HG02870 (cell line): Measurements from ENCODE around the gene NPTXR.
"Not testable (repeated sequence)": the region's sequence is repeated elsewhere in the genome, so short reads cannot be mapped to it uniquely, and the experiment has no call there.

Experiments used
- ATAC-seq: cut with Tn5 transposase; IDR thresholded peaks from one replicate; pipeline ENCODE4 v1.9.1; 2021; ENCODE audit warnings: mild to moderate bottlenecking, moderate library complexity; ENCODE audit not compliant: unreplicated experiment

NPTXR gene

DNA sequence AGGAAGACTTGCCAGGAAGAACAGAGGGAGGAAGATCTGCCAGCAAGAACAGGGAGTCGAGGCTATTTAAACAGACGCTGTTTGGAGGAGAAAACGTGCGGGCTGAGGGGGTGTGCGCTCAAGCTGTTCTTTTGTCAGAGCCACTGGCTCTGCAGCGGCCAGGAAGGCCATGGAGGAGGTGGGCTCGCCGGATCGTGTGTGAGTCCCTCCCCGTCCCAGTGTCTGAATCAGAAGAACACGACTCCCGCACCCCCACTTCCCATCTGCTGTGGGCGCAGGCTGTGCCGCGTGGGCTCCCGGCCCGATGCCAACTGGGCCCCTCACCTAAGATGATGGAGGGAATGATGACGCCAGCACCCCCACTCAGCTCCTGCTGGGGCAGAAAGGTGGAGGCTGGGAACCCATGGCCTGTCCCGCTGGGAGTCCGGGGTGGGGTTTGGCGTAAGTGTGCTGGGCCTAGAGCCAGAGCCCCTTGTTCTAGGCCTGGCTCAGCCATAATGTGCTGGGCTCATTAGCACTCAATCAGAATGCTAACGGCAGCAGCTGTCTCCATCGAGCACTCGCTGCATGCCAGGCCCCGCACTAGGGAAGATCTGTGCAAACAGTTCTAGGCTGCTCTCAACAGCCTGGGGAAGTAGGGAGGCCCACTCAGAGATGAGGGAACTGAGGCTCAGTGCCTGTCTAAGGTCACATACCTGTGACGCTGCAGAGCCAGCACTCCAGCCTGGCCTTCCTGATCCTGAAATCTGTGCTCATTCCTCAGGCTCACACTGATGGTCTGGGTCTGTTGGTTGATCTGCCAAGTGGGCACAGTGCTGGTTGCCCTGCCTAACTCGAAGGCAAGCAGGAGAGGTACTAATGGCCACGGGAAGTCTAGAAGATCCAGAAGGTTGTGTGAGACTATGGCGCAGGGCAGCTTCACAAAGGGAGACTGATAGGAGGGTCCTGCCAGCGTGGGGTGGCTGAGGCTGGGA lies 11.5 kb downstream of the NPTXR start:
- ATAC-seq: no peak

DNA sequence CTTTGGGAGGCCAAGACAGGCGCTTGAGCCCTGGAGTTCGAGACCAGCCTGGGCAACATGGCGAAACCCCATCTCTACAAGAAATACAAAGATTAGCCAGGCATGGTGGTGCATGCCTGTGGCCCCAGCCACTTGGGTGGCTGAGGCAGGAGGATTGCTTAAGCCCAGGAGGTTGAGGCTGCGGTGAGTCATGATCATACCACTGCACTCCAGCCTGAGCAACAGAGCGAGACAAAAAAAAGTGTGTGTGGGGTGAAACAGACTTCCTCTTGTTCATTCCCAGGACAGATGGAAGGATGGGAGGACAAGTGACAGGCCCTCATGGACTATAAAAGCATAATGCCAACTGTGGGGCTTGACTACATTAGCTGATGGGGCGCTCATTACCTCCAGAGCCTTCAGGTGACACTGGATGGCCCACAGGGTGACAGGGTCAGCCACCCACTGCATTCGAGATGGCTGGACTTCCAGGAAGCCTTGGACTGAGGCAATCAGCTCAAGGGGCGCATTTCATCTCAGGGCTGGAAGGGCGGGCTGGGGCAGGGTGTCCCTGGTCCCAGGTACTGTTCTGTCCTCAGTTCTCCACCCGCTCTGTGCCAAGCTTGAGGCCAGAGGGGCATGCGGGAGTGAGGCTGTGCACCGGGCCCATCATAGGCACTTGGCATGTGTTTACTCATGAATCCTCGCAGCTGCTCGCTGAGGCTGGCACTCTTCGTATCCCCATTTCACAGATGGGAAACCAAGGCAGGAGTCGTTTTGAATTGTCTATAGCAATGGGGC lies 12.5 kb downstream of the NPTXR start:
- ATAC-seq: no peak

DNA sequence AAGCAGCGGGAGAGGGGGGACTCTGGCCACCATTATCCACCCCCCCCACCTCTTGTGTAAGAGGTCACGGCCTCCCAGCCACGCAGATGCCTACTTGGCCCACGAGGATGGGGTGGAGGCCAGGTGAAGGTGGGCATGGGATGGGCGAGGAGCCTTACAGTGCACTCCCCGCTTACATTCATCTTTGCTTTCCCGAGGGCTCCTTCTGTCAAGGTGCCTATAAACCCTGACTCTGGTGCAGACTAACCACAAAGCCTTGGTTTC lies 13.1 kb downstream of the NPTXR start:
- ATAC-seq: no peak

DNA sequence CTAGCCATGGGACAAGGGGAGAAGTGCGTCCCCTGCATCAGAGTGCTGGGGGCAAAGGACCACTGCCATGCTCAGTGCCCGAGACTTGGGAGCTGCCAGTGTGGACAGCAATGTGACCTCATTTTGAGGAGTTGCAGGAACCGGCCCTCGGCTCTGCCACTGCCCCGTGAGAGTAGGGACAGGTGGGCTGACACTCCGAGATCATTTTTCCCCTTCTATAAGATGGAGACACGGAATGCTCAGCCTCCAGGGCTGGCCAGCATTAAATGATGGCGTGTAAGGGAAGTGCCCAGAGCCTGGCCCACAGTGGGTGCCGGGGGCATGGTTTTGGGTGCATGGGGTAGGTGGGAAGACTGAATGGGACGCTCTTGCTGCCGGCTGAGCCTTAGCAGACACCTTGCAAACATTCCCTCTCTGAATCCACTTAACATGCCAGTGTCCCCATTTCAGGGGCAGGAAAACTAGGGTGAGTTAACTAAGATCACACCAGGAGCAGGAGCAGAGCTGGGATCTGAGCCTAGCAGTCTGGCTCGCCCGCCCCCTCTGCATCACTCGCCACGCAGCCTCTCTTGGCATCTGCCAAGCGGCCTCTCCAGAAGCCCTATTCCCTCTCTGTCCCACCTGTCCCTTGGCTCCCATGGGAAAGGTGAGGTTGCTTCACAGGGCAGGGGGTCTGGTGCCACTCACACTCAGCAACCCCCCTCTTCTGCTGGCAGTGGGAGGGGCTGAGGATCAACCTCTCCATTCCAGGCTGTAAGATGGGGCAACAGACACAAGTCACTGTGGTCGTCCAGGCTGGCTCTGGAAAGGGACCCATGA lies 13.6 kb downstream of the NPTXR start:
- no peak for ATAC-seq

DNA sequence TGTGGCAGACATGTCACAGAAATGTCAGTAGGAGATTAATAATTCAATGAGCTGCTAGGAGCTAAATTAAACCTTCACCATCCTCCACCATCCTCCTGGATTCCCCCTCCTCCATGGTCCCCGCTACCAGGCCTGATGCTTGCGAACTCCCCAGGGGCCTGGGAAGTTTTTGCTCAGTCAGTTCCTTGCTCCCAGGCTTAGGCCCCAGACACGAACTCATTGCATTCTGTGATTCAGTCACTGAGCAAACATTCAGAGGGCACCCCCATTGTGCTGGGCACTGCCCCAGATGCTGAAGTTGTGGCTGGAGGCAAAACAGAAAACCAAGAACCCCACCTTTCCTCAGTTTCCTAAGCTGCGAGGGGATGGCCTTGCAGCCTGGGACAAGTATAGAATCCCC lies 14.3 kb downstream of the NPTXR start:
- no peak for ATAC-seq

DNA sequence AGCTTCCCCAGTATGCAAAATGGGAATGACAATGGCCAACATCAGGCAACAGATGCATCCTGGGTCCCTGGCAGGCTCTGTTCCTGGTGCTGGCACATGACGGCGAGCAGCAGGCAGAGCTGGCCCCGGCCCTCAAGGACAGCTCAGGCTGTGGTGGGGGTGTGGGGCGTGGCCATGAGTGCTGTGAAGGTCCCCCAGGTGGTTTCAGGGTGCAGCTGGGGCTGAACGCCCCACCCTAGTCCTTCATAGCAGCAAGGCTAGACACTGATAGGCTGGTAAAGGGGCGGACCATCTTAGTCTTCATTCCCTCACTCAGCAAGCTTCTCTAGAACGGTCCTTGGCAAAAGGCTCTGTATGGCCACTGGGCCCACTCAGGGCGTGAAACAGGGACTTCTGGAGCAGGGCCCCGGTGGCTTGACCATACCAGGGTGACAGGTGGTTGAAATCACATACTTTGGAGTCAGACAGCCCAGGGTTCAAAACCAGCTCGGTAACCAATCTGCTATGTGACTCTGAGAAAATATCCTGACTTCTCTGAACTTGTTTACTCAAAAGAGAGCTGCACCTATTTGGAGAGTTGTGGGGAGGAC lies 15.1 kb downstream of the NPTXR start:
- ATAC-seq: no peak

DNA sequence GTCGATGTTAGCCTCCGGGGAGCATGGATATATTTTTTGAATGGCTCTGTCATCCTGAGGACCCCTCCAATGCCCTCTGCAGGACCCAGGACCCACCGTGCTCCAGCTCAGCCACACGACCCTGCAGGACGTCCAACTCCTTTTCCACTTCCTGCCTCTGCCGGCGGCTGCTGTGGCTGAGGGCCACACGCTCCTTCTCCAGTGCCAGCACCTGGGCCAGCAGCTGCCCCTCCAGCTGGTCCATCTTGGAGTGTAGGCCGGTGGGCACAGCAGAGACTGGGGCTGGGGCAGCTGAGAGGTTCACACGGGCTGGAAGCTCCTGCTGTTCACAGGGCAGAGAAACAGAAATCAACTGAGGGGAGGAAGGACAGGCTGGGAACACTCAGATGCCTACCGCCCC lies 15.6 kb downstream of the NPTXR start:
- ATAC-seq: no peak

DNA sequence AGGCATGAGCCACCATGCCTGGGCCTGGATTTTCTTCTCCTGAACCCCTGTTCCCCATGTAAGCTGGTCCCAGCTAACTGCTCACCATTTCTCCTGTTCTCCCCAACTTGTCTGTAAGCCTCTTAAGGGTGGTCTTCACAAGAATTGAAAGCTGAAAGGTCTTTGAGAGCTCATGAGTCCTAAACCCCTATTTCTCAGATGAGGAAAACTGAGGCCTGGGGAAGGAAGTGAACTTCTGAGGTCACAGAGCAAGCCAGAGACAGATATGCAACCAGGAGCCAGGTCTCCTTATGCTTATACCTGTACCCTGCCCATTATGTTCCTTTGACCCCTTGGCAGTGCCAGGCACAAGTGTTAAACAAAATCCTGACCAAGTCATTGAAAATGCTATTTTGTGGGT lies 16.3 kb downstream of the NPTXR start:
- ATAC-seq: no peak

DNA sequence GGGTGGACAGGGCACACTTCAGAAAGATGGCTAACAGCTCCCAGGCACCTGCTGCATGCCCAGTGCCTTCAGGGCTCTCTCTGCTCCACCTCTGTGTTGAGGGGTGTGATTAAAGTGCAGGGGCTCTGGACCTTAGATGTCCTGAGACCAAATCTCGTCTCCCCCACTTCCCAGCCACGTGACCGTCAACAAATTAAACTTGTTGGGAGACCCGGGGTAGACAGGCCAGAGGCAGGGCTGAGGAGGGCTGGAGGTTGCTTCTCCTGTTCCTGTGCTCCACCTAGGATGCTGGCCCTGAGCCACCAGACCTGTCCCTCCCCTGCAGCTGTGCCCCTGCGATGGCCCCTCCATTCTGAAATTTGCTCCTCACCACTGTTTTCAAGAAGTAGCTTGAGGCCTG lies 17.0 kb downstream of the NPTXR start:
- ATAC-seq: no peak

DNA sequence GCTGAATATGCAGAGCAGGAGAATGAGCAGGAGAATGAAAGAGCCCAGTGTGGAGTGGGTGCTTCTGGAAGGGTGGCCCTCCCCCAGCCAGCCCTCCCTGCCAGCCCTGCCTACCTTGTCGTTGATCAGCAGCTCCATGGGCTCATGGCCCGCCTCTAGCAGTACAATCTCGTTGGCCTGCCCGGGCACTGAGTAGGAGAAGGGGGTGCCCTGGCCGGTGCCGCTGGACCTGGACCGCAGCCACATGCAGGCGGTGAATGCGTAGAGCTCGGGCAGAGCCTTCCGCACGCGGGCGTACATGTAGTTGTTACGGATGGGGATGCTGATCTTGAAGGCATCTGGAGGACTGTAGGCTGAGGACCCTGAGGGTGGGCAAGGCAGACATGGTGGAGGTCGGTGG lies 17.4 kb downstream of the NPTXR start:
- no peak for ATAC-seq

DNA sequence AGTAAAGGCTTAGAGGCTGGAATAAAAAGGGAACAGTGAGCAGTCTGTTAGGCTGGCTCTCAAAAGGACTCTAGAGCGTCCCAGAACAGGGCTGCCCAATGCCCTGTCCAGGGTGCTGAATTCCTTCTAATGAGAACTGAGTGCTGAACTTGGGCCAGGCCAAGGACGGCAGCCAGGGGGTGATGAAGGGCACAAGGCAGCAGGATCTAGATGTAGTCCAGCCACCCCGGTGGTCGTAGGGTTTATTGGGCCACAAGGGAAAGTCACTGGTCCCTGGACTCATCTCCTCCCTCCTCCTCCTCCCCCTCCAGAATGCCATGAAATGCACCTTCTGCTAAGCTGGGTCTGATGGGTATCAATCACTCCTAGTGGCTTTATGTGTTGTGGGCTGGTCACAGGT lies 19.2 kb downstream of the NPTXR start:
- no peak for ATAC-seq

DNA sequence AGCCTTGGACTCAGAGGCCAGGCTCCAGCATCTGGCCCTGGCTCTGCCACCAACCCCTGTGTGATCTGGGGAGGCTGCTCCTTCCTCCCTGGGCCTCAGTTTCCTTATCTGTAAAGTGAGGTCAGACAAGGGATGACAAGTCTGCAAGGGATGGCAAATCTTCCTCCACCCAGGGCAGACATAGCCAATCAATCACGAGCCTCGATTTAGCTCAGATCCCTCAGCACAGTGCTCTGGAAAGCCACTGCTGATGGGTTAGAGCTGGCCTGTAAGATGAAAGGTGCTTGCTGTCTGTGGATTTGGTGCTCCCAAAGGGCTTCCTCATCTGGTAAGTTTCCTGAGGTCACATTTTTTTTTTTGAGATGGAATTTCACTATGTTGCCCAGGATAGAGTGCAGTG lies 20.2 kb downstream of the NPTXR start:
- ATAC-seq: no peak

DNA sequence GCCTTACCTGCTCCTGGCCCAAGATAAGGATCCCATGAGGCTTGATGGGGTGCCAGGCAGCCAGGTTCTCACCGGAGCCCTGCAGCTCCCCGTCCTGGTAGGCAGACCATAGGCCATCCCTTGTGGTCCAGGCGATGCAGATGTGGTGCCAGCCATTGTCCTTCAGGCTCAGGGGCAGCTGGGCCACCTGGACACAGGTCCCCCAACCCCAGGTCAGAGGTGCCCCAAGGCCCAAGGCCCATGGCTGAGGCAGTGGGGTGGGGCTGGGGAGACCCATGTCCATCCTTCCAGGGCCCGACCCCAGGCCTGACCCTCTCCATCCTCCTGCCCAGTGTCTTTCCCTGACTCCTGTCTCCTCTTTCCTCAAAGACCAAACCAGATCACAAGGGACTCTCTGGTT lies 20.8 kb downstream of the NPTXR start:
- ATAC-seq: no peak

DNA sequence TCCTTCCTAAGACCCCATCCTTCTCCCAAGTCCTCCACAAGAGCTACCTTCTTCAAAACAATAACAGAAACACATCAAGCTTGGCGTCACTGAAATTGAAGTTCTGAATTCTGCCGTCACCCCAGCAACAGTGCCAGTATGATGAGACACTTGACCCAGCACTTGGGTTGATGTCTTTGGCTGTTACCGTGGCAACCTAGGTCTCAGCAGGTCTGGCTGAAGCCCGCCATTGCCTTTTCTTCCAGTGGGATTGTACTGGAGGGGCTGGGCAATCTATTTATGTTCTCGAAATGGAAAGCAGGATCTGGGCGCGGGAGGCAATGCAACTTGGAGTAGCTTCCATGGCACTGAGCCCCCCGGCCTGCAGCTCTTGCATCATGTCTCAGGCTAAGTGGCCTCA lies 23.8 kb downstream of the NPTXR start:
- no peak for ATAC-seq

DNA sequence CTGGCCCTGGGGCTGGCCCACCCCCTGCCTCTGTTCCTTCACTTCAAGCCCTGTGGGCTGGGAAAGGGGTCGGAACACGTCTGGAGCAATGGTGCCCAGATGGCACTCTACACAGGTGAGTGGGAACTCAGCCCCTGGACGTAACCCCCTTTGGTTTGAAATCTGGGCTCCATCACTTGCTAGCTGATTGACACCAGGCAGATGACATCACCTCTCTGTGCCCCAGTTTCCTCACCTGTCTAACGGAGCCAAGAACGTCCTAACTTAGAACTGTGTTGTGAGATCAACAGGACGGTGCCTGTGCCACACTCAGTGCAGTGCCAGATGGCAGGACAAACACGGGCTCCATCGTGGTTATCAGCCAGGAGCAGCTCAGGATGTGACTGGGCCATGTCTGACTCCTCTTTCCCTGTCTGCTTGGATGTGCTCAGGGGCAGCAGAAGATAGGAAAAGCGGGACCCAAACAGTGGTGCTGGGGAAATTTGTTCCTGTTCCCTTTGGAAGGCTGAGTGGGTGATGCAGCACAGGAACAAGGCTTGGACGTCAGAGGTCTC lies 24.4 kb downstream of the NPTXR start:
- ATAC-seq: no peak

DNA sequence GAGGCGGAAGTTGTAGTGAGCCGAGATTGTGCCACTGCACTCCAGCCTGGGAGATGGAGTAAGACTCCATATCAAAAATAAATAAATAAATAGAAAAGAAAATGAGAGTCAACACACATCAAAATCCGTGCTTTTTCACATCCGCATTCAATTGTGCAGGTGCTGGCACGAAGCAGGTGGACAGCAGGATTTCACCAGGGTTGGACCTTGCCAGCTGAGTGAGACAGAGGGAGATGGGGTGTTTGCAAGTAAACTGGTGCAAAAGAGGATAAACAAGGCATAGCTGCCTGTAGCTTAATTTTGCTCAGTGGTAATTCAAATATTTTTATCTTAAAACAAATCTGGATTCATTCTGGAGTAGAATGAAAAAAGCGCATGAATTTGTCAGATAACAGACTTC lies 26.6 kb downstream of the NPTXR start:
- ATAC-seq: no peak

DNA sequence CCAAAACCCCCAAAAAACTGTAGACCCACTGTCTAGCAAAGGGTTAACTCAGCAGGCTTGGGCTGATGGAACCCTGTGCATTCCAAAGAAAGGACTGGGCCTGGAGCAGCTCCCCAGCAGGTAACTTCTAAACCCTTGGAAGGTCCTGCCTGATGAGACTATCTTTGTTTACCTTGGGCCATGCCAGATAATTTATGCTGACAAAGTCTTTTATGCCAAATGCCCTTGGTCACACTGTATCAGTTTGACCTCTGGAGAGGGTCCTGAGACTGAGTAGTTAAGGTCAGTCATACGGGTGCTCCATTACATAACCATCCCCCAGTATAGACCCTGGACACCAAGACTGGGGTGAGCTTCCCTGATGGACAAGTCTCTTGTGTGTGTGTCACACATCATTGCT lies 28.0 kb downstream of the NPTXR start:
- no peak for ATAC-seq

DNA sequence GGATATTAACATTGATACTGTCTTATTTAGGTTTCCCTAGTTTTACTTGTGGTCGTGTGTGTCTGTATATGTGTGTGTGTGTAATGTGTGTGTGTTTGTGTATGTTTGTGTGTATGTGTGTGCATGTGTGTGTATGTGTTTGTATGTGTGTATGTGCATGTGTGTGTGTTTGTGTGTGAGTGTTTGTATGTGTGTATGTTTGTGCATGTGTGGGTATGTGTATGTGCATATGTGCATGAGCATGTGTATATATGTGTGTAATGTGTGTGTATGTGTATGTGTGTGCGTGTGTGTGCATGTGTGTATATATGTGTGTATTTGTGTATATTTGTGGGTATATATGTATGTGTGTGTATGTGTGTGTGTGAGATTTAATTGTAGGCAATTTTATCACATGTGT lies 32.6 kb downstream of the NPTXR start:
- ATAC-seq: no peak

DNA sequence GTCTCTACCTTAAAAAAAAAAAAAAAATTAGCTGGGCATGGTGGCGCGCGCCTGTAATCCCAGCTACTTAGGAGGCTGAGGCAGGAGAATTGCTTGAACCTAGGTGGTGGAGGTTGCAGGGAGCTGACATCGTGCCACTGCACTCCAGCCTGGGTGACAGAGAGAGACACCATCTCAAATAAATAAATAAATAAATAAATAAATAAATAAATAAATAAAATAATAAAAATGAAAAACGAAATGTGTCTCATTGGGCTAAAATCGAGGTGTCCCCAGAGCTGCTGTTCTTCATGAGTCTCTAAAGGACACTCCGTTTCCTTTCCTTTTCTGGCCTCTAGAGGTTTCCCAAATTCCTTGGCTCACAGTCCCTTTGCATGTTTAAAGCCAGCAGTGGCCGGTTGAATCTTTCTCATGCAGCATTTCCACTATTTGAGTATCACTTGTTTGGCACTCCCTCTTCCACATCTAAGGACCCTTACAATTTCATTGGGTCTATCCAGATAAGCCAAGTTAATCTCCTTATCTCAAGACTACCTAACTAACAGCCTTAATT lies 38.7 kb downstream of the NPTXR start:
- not testable (repeated sequence) for ATAC-seq

DNA sequence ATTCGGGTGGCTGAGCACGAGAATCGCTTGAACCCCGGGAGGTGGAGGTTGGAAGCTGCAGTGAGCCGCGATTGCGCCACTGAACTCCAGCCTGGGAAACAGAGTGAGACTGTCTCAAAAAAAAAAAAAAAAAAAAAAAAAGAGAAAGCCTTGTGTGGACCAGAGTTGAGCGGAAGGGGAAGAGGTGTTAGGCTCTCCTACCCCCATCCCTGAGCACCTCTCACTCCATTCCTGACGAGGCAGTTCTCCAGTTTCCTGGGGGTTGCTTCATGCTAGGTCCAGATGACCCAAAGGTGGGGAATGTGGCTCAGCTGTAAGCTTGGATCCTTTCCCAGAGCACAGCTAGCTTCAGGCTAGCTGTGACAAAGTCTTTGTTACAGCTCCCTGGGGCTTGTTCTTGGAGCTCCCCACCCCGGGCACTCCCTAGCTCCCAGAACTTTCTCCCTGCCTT lies 41.1 kb downstream of the NPTXR start:
- no peak for ATAC-seq
